Measurements from ENCODE around the gene TBC1D24.

TBC1D24 gene

DNA sequence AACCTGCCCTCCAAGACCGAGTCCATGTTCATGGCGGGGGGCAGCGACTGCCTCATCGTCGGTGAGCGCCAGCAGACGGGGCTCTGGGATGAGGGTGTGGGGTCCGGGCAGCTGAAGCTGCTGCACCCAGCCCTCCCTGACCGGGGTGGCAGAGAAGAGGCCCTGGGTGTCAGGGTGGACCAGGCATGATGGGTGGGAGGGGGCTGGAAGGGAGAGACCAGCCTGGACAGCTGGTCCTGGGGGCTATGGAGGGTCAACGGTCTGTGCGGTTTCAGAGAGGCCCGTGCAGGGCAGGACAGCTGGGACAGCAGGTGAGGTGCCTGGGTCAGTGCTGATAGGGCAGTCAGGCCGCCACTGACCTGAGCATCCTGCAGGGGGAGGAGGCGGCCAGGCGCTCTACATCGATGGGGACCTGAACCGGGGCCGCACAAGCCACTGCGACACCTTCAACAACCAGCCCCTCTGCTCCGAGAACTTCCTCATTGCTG is 25.5 kb downstream of the TBC1D24 start:
- no peak for DNase-seq

GRCh38 chr16:2500918-2501750 is 26.2 kb downstream of the TBC1D24 start:
- DNase-seq = peak; percentile 83 to 92

- no peak for DNase-seq
These were observed 27.3 kb downstream of the TBC1D24 start for GRCh38 chr16:2501946-2502895.

DNA sequence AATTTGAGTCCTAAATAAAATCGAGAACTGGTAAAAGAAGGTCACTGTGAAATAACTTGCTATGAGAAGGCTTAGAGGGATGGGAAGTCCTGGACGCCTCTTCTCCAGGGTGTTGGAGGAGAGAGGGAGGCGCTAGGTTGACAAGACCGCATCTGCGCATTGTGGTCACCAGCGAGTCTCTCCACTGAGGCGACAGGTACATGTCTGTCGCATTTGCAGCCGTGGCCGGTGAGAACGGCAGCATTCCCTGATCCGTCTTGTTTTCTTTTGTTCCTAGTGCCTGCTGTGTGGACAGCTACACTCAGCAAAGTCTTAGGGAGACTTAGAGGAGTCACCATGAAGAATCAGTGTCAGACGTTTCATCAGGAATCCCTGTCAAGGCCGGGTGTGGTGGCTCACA is 30.8 kb downstream of the TBC1D24 start:
- DNase-seq = no peak

DNA sequence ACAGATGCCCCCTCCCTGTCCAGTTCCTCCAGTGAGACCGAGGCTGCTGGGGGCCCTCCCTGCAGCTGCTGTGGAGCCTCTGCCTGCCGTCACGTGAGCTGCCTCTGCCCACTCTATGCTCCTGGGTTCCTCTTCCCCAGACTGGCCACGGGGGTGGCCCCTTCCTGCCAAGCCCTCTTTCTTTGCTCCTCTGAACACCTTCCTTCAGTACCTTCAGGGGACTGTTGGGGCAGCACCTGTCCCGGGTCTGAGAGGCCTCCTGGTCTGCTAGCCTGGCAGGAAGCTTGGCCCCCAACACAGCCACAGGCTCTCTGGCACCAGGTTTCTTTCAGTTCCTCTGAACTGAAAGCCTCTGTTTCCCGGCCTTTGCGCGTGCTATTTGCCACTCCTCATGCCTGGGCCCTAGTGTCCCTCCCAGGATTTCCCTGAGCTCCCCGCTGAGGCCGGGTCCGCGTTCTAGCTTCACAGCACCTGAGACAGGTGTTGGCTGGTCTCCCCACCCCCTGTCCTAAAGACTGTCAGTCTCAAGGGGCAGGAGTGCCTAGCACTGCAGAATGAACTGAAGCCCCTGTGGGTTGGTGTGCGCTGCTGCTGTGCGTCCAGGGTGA is 32.2 kb downstream of the TBC1D24 start:
- no peak for DNase-seq

DNA sequence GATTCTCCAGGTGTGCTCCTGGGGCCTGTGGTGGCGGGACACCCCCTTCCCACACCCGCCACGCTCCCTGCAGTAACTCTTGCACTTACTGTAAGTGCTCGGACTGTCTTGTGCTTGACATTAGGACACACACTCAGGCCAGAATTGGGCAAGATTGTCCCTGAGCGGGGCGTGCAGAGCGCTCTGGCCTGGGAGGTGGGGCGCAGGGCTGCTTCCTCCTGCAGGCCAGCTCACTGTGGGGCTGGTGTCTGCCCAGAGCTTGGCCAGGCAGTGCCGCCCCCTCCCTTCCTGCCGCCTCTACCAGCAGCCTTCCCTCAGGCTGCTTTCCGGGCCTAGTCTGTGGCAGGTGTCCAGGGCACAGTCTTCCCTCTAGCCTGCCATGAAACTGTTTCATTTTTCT is 32.7 kb downstream of the TBC1D24 start:
- peak in 1 of 2 donors; percentile 23 for DNase-seq

DNA sequence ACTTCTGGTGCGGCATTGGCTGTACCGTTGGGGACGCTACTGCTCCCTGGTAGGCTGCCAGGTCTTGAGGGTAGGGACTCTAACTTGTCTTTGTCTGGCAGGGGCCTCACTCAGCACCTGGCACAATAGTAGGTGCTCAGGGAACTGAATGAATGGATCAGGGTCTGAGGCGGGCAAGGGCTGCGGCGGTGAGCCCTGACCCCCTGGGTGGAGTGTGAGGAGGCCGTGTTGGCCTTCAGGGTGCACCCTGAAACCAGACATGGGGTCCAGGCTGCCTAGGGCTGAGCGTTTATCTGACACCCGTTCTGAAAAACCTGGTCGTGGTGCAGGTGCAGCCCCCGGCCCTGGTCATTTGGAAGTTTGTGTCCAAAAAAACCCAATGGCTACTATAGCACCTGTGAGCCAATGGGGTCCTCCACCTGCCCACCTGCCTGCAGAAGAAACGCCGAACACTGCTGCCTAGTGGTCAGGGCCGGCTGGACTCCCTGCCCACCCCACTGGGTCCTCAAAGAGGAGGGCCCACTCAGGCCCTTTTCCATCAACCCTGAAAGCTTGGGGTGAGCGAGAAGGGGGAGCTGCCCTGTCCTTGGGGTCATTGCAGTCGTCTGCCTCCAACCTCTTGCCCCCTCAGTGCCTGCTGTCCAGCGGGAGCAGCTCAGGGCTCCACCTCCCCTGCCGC is 33.9 kb downstream of the TBC1D24 start:
- no peak for DNase-seq

DNA sequence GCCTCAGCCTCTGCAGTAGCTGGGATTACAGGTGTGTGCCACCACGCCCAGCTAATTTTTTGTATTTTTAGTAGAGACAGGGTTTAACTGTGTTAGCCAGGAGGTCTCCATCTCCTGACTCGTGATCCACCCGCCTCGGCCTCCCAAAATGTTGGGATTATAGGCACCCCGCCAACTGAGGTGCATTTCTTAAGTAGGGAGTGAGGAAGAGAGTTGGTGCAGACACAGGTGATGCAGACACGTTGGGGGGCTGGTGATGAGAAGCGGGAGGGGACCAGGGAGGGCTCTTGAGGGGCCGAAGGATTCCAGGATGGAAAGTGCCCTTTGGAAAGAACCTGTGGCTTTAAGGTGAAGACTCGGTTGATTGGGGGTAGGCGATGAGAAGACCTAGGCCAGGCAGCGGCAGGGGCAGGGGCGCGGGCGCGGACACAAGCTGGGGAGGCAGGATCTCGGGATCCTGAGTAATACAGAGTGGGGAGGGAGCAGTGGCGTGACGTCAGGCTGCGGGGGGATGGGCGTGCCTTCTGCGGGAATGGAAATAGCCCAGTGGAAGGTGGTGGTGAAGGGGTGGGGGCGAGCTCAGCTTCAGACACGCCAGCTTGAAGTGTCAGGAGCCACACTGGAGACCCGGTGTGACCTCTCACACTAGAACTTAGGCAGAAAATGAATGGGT is 36.3 kb downstream of the TBC1D24 start:
- no peak for DNase-seq

DNA sequence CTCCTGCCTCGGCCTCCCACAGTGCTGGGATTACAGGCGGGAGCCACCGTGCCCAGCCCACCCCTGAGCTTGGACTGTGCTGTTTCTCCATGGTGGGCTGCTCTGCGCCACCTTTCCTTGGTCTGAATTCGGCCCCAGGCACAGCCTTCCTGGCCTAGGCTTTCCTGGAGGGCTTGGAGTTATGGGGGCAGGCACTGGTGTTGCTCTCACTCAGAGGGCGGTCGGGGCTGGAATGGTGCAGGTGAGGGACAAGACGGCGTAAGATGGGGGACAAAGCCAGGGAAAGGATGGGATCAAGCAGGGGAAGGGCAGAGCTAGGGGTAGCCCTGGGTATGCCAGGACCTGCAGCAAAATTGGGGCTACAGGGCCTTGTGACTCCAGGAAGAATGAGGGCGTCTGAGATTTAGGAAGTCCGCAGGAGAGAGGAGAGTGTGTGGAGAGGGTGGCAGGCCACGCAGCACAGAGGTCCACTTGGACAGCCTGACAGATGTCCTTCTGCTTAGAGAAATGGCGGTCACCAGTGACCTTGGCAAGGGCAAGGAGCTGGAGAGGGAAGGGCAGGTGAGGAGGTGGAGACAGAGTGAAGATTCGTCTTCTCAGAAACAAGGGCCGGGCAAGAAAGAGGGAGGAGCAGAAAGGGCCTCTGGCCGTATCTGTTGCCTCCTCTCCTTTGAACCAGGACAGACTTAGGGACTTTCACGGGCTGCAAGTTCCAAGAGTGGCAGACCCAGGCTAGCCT is 37.2 kb downstream of the TBC1D24 start:
- DNase-seq = no peak

DNA sequence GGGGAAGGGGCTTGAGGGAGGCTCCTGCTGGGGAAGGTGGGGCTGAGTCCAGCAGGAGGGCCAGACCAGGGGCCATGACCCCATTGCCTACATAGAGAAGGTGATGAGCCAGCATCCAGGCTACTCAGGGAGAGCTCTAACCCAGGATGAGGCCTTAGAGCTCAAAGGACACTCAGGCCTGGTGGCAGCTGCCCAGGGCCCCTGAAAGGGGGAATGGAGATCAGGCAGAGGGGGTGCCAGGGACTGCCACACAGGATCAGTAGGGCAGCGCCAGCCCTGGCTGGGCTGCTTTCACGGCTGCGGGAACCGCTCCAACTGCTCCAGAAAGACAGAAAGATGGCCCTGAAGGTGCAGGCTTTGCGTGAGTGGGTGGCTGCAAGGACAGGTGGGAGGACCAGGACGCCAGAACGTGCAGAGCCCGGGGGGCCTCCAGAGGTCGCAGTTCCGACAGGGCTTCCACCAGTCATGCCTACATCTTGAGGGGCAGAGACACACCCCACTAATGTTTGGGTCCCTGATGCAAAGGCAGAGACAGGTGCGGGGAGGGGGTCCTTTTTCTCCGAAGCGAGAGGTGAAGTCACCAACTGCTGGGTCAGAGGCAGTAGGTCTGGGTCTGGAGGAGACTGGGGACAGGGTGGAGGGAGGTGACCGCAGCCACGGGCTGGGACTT is 37.9 kb downstream of the TBC1D24 start:
- no peak for DNase-seq

DNA sequence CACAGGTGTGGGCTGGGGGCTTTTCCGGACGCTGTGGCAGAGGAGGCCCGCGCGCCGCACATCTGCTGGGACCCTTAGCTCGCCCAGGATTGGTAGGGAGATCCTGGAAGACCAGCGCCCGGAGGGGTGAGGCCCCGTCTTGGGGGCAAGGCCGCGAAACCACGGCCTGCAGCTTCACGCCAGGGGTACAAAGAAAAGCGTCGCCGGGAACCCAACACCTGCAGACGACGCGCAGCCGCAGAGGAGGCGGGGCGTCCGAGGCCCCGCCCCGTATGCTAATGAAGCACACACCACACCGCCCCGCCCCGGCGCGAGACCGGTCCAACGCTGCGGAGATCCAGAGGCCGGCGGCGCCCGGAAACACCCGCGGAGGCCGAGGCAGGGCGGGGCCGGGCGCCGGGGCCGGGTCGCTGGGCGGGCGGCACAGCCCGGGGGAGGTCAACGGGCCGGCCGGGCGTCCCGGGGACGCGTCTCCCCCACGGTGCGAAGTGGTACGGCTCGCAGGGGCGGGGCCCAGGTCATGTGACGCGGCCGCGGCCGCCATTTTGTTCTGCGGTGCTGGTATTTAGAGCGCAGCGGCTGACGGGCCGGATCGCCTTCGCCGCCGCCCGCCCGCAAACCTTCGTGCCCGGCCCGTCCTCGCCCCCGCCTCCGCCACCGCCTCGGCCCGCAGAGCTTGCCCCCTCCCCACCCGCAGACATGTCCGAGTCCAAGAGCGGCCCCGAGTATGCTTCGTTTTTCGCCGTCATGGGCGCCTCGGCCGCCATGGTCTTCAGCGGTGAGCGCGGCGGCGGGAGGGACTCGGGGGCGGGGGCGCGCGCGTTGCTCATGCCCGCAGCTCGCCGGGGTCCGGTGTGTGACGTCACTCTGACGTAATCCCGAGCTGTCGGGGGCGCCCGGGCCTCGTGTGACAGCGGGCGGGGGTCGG is 38.7 kb downstream of the TBC1D24 start, which contains the start of gene ATP6V0C:
ATP6V0C (plus strand) TSS at position 548 of the 928 bp plus-strand sequence; CDS start at position 700, 152 bp downstream.
- peak; percentile 83 to 91 for DNase-seq

GRCh38 chr16:2514333-2515179 is 39.6 kb downstream of the TBC1D24 start:
- DNase-seq = no peak

GRCh38 chr16:2515180-2515851 is 40.4 kb downstream of the TBC1D24 start:
- DNase-seq = no peak

DNA sequence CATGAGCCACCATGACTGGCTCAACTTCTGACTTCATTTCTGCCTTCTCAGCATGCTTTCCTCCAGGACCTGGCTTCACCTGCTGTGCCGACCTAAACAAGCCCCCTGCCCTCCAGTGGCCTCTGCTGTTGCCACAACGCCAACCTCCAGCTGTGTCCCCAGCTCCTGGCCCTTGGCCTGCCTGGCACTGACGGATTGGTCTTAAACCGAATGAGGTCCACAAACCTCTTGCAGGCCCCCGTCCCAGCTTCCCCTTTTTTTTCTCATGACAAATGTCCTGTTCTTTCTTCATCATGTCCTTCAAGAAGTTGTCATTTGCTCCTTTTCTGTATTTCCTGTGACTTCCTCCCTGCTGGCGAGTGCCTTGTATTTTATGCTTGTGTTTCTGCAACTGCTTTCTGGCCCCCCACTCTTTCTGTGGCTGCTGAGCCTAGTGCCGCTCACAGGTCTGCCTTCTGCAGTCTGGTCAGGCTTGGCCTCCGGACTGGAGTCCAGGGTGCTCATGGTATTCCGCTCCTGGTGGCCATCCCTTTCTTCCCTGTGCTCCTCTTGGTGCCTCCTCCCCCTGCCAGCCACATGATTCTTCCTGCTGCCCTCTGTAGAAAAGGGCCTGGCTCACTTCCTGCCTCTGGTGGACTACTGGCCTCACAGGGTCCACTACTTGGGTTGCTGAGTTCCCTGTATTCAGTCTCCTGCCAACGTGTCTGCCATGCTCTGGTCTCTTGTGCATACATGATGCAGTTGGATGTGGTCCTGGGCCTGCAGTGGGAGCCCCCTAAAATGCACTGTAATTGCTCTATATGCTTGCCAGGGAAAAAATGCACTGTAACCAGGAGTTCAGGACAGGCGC is 41.7 kb downstream of the TBC1D24 start:
- peak in 1 of 2 donors; percentile 42 for DNase-seq

DNA sequence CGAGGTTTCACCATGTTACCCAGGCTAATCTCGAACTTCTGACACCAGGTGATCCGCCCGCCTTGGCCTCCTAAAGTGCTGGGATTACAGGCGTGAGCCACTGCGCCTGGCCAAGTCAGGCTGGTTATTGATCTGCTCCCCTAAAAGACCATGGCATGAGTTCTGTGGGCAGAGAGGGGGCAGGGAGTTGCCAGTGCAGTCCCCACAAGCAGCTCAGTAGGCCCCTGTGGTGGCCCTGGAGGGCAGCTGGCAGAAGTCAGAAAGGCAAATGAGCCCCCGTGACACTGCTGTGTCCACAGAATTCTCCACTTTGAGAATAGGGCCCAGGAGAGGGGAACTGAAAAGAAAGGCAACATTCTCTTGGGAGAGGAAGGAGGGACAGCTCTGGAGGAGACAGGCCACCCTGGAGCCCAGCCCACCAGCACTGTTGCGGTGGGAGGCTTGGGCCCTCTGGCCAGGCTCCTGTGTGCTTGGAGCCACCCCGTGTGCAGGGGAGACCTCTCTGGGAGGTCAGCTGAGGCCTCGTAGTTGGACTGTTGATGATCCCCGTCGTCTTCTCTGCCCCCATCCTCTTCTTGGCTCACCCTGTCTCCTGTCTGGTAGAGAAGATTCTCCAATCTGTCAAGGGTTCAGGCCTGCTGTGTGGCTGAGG is 43.2 kb downstream of the TBC1D24 start:
- DNase-seq = no peak
